Jurkat, Clone E6-1 (cell line): Measurements from ENCODE around the gene ZNF229. TPM values are rescaled to one million over a fixed set of nuclear protein-coding genes. Genes with fewer than 3 reads are reported as not detected.
"Not testable (repeated sequence)": the region's sequence is repeated elsewhere in the genome, so short reads cannot be mapped to it uniquely, and the experiment has no call there.

Experiments
- DNase-seq: peaks from one replicate; pipeline ENCODE4 v3.0.0-alpha.2; 2011; ENCODE audit warnings: low read depth, low spot score
- H3K4me3 ChIP-seq: 2 replicates; pipeline ENCODE4 v1.5.1; 2011; ENCODE audit warnings: mild to moderate bottlenecking, low read length, control low read depth, moderate library complexity
- polyA plus RNA-seq: library from polyadenylated mRNA; unstranded; fragments of >200 nt; gene quantifications from one replicate; pipeline ENCODE4 v1.2.1, GENCODE V29; 2012; ENCODE audit warnings: missing spikeins; ENCODE audit not compliant: insufficient read length, insufficient read depth

Gene ZNF229
- polyA plus RNA-seq, result not detected

GRCh38 chr19:44447916-44448674 lies at the start of gene ZNF229:
Gene ZNF229, minus strand, starts transcription at chr19:44448472. Its CDS starts 5,625 bp downstream, at chr19:44442847.
- no peak within 1 kb of the TSS for H3K4me3 ChIP-seq
- no peak for DNase-seq

GRCh38 chr19:44496711-44497110 lies 48.4 kb upstream of the ZNF229 start:
- DNase-seq, result no peak
- H3K4me3 ChIP-seq, result no peak overlapping the region

- DNase-seq, result no peak
- no peak overlapping the region for H3K4me3 ChIP-seq
These were observed 28.5 kb upstream of the ZNF229 start for GRCh38 chr19:44476559-44477408.

GRCh38 chr19:44468730-44469129 lies 20.5 kb upstream of the ZNF229 start:
- DNase-seq, H3K4me3 ChIP-seq: not testable (repeated sequence)

- H3K4me3 ChIP-seq, DNase-seq: not testable (repeated sequence)
These were observed 14.5 kb upstream of the ZNF229 start for GRCh38 chr19:44462600-44463286.

- DNase-seq, H3K4me3 ChIP-seq: not testable (repeated sequence)
These were observed 7.7 kb upstream of the ZNF229 start for GRCh38 chr19:44456016-44456415.

- H3K4me3 ChIP-seq, result no peak overlapping the region
- DNase-seq, result no peak
These were observed 6.8 kb upstream of the ZNF229 start for GRCh38 chr19:44455100-44455499.

GRCh38 chr19:44452367-44452766 lies 4.1 kb upstream of the ZNF229 start:
- DNase-seq, result no peak
- no peak overlapping the region for H3K4me3 ChIP-seq

GRCh38 chr19:44451687-44452086 lies 3.4 kb upstream of the ZNF229 start:
- H3K4me3 ChIP-seq, result no peak overlapping the region
- no peak for DNase-seq

- no peak for DNase-seq
- no peak overlapping the region for H3K4me3 ChIP-seq
These were observed 9.8 kb downstream of the ZNF229 start for GRCh38 chr19:44438441-44438840.

GRCh38 chr19:44435441-44435840 lies 12.8 kb downstream of the ZNF229 start:
- DNase-seq, result no peak
- H3K4me3 ChIP-seq, result no peak overlapping the region

GRCh38 chr19:44430956-44431355 lies 17.3 kb downstream of the ZNF229 start:
- DNase-seq, result no peak
- no peak overlapping the region for H3K4me3 ChIP-seq

- DNase-seq, H3K4me3 ChIP-seq: not testable (repeated sequence)
These were observed 32.7 kb downstream of the ZNF229 start for GRCh38 chr19:44415553-44415952.

GRCh38 chr19:44401139-44402115 lies 46.8 kb downstream of the ZNF229 start, which contains the start of gene ZNF285:
Gene ZNF285, minus strand, starts transcription at chr19:44401608. Its CDS starts 4,395 bp downstream, at chr19:44397213.
- H3K4me3 ChIP-seq, result no peak within 1 kb of the TSS
- no peak for DNase-seq

GRCh38 chr19:44389268-44389667 lies 59.0 kb downstream of the ZNF229 start:
- DNase-seq, H3K4me3 ChIP-seq: not testable (repeated sequence)
